NCI-H2107 treated with DMSO at 0.1 percent for 48 hours (cell line): ENCODE measurements around the gene KRT6A.

Source experiments
- DNase-seq: peaks from one replicate; lab custom pipeline; 2025; ENCODE audit not compliant: unreplicated experiment; lab: John Stamatoyannopoulos, UW

The KRT6A gene

GRCh38 chr12:52438305-52439301 is 54.5 kb downstream of the KRT6A start:
- DNase-seq: no peak

DNA sequence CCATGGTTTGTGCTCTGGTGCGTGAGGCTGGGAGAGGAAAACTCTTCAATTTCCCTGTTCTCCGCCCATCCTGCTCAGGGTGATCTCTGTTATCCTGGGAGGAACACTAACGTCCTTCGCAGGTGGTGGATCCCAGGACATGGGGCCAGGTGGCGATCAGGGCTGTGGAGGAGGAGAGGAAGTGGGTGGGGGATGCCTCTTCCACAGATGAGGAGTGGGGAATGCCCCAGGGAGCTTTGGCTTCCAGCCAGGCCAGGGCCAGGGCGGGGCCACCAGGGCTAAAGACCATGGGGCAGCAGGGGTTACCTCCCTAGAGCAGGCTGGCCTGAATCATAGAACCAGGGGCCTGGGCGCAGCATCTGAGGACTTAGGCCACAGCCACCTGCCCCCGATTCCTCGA is 55.5 kb downstream of the KRT6A start:
- DNase-seq: no peak
